ENCODE results near the gene DIPK1B. TPM values are rescaled to one million over a fixed set of nuclear protein-coding genes. Genes with fewer than 3 reads are reported as not detected.

DIPK1B gene
- polyA plus RNA-seq (2011; rRNA removed) (2.8 and 3.6 TPM in 2 replicates), polyA minus RNA-seq (2011; rRNA and poly(A)+ RNA removed) (1.3 and 2.6 TPM in 2 replicates)

DNA sequence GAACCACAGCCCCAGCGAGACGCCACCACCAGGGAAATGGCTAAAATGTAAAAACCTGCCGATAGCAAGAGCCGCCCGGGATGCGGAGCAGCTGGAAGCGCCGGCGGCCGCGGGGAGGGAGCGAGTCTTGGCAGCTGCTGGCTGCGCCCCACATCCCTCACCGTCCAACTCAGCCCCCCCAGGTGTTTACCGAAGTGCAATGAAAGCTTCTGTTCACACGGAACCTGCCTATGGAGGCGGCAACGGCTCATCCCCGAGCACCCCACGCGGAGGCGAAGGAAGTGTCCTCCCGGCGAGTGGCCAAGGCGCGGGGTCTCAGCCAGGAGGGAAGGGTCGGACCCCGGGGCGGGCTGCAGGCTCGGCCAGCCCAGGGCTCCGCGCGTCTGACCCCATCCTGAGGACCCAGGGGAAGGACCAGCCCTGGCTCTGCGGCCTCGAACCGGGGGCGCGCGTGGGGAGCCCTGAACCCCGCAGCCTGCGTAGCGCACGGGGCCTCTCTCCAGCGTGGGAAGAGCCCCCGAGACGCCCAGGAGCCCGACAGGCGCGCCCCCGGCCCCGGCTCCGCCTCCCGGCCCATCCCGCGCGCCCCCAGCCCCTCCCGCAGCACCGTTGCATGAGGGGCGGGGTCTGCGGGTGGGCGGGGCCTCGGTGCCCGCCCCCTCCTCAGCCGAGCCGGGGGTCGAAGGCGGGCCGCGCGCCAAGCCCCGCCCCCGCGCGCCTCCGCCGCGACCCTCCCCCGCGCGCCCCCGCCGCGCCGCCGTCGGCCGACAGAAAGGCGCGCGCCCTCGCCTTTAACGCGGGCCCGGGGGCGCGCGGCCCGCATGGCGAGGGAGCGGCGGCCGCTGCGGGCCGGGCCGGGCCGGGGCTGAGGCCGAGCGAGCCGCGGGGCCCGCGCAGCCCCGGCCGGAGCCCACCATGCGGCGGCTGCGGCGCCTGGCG, at the start of gene DIPK1B:
Gene DIPK1B, plus strand, starts transcription at position 822 of the 939 bp plus-strand sequence. Its CDS starts 94 bp downstream, at position 916.
- ChIA-PET POLR2A (no interaction called here), CTCF (no interaction called here)
- H3K27ac ChIP-seq (ENCODE audit: low read depth, low read length), result no peak within 1 kb of the TSS
- TF ChIP-seq, protein P1, sequence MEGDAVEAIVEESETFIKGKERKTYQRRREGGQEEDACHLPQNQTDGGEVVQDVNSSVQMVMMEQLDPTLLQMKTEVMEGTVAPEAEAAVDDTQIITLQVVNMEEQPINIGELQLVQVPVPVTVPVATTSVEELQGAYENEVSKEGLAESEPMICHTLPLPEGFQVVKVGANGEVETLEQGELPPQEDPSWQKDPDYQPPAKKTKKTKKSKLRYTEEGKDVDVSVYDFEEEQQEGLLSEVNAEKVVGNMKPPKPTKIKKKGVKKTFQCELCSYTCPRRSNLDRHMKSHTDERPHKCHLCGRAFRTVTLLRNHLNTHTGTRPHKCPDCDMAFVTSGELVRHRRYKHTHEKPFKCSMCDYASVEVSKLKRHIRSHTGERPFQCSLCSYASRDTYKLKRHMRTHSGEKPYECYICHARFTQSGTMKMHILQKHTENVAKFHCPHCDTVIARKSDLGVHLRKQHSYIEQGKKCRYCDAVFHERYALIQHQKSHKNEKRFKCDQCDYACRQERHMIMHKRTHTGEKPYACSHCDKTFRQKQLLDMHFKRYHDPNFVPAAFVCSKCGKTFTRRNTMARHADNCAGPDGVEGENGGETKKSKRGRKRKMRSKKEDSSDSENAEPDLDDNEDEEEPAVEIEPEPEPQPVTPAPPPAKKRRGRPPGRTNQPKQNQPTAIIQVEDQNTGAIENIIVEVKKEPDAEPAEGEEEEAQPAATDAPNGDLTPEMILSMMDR (IDR thresholded peaks at IDR 0.05; ENCODE audit: low read depth, low read length), result no peak
- H3K9me3 ChIP-seq (ENCODE audit: control insufficient read depth, insufficient read depth, low read length), result no peaks in the 10 kb centered on the region; the same call in 1 of the 2 replicates
- peaks cover 16% of the 10 kb centered on the region for H3K27me3 ChIP-seq (ENCODE audit: control insufficient read depth, insufficient read depth, low read length)
- DNase-seq (ENCODE audit: low read depth, low spot score), result no peak
- peak within 1 kb of the TSS; percentile 44 for H3K4me3 ChIP-seq (ENCODE audit: low read depth, low read length)

DNA sequence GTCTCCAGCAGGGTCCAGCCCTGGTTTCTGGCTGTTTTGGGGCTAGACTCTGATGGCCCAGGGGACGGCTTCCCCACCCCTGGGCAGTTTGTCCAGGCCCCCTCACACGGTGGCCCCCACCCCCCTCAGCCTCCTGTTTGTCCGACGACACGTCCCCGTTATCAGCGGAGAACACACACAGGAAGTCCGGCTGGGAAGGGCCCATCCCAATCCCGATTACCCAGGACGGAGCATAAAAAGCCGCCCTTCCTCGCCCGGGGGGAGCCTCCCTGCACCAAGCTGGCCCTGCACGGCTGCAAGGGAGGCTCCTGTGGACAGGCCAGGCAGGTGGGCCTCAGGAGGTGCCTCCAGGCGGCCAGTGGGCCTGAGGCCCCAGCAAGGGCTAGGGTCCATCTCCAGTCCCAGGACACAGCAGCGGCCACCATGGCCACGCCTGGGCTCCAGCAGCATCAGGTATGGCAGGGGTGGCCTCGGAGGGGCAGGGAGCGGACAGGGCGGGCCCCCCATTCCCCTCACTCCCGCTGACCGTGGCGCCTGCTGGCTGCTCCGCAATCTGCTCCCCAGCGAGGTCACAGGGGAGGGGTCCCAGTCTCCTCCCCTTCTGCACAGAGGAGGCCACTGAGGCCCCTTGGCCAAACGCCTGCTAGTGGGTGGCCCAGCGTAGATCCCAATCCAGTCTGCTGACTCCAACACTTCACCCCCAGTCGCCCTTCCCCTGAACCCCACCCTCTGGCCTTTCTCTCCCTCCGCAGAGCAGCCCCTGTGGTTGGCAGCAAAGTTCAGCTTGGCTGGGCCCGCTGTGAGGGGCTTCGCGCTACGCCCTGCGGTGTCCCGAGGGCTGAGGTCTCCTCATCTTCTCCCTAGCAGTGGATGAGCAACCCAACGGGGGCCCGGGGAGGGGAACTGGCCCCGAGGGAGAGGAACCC, 49.5 kb upstream of the DIPK1B start, which contains the start of gene EGFL7:
Gene EGFL7, plus strand, starts transcription at position 261 of the 926 bp plus-strand sequence. CDS start 5,367 bp downstream, outside the sequence.
- H3K9me3 ChIP-seq (ENCODE audit: control insufficient read depth, insufficient read depth, low read length), result peaks cover 3% of the 10 kb centered on the region
- no peak within 1 kb of the TSS for H3K27ac ChIP-seq (ENCODE audit: low read depth, low read length)
- POLR2A ChIA-PET, result no interaction called here
- CTCF ChIA-PET, result no interaction called here
- no peak for DNase-seq (ENCODE audit: low read depth, low spot score)
- TF ChIP-seq, protein P1 (IDR thresholded peaks at IDR 0.05; ENCODE audit: low read depth, low read length), result no peak
- H3K27me3 ChIP-seq (ENCODE audit: control insufficient read depth, insufficient read depth, low read length), result peaks cover 41% of the 10 kb centered on the region
- H3K4me3 ChIP-seq (ENCODE audit: low read depth, low read length), result no peak within 1 kb of the TSS

DNA sequence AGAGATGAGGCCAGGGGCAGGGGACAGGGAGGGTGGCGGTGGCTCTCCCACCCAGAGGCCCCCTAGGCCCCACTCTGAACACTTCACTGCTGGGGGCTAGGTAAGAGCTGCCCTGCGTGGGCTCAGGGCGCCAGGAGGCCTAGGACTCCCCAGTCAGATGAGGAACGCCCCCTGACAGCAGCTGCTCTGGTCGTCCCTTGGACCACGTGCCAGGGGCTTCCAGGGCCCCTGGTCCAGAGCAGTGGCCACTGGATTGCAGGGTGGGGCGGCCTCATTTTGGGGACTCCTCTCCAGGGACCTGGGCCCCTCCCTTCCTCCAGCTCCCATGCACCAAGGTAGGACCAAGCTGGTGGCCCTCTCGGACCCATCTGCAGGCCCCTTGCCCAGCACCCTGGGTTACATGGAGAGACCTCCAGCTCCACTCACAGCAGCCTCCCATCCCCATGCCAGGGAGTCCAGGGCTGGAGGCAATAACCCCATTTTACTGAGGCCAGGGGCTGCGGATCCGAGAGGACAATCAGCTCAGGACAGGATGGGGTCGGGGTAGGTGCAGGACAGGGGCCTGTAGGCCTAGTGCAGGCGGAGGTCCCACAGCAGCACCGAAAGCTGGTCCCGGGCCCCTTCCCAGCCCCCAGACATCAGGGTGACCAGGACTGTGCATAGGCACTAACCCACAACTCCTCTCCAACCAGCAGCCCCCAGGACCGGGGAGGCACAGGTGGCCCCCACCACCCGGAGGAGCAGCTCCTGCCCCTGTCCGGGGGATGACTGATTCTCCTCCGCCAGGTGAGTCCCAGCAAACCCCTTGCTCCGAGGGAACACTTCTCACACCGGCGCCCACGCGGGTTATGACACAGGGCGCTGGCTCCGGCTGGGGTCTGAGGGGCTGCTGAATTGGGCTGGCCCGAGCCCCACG, 48.1 kb upstream of the DIPK1B start:
- H3K4me3 ChIP-seq (ENCODE audit: low read depth, low read length), result no peak overlapping the region
- H3K9me3 ChIP-seq (ENCODE audit: control insufficient read depth, insufficient read depth, low read length), result no peaks in the 10 kb centered on the region; the same call in 1 of the 2 replicates
- ChIA-PET POLR2A (no interaction called here), CTCF (no interaction called here)
- TF ChIP-seq, protein P1 (IDR thresholded peaks at IDR 0.05; ENCODE audit: low read depth, low read length), result no peak
- H3K27me3 ChIP-seq (ENCODE audit: control insufficient read depth, insufficient read depth, low read length), result peaks cover 30% of the 10 kb centered on the region
- no peak overlapping the region for H3K27ac ChIP-seq (ENCODE audit: low read depth, low read length)
- no peak for DNase-seq (ENCODE audit: low read depth, low spot score)

DNA sequence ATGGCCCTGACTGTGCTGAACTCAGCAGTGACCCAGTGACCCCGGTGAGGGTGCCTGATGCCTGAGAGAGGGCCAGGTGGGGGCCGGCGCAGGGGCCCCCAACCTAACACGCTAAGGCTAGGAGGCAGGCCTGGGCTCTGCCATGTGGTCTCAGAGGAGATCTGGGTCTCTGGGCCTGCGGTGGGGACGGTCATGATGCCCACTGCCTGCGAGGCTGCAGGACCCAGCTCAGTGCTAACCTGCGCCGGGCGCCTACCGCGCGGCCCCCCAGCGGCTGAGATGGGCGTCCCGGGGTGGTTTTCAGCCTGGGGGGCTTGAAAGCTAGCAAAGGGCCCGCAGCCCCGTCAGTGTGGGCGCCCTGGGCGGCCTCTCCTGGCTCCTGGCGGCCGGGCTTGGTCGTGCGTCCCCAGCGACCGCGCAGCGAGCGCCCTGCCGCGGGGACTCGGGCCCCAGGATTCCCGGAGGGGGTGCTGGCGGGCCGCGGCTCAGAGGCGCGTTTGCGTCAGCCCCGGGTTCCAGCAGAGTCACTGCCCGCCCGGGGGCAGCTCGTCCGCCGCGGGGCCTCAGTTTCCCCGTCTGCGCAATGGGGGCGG, 47.2 kb upstream of the DIPK1B start:
- CTCF ChIA-PET, result no interaction called here
- H3K4me3 ChIP-seq (ENCODE audit: low read depth, low read length), result peak overlapping the region; percentile 47
- DNase-seq (ENCODE audit: low read depth, low spot score), result no peak
- no peaks in the 10 kb centered on the region; the same call in 1 of the 2 replicates for H3K9me3 ChIP-seq (ENCODE audit: control insufficient read depth, insufficient read depth, low read length)
- TF ChIP-seq, protein P1 (IDR thresholded peaks at IDR 0.05; ENCODE audit: low read depth, low read length), result peak; percentile 19; the same call in 1 of the 2 replicates
- POLR2A ChIA-PET, result no interaction called here
- no peak overlapping the region for H3K27ac ChIP-seq (ENCODE audit: low read depth, low read length)
- H3K27me3 ChIP-seq (ENCODE audit: control insufficient read depth, insufficient read depth, low read length), result peaks cover 28% of the 10 kb centered on the region

All from AG04450 (cell line).